ENCODE data around the gene LRRTM2. TPM values are rescaled to one million over a fixed set of nuclear protein-coding genes. Genes with fewer than 3 reads are reported as not detected.

LRRTM2 gene
- total RNA-seq, 4 donors from 2014 or later: 0.05 to 0.49 (median 0.24) TPM

DNA sequence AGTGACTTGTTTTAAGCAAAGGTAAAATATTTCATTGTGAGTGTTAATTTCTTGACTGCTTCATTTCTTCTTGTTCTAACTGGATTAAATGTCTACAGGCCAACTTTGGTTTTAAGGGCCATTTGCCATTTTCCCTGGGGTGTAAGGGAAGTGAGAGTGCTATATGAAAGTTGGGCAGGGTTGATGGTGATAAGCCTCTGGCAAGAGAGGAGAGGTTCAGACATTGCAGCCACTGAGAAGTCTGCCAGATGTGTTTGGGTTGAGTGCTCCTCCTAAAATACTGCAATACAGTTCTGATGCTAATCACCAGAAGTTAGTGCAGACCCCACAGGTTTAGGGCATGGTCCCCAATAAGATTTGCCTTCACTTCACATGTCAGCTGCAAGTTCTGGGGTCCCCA is 14.9 kb upstream of the LRRTM2 start:
- no peaks in the 10 kb centered on the region for H3K27me3 ChIP-seq
- DNase-seq (no peak), ATAC-seq (no peak)
- in situ Hi-C loops (cut with MboI; ENCODE audit: low sequenced_read_pairs in 4 of 4): no loop called here
- H3K4me1 ChIP-seq: no peaks in the 10 kb centered on the region
- no peaks in the 10 kb centered on the region for H3K9me3 ChIP-seq
- H3K36me3 ChIP-seq: peaks cover 0 to 30% of the 10 kb centered on the region in 2 donors
- no peak for TF ChIP-seq POLR2A (IDR thresholded peaks at IDR 0.05)
- TF ChIP-seq, protein P1, sequence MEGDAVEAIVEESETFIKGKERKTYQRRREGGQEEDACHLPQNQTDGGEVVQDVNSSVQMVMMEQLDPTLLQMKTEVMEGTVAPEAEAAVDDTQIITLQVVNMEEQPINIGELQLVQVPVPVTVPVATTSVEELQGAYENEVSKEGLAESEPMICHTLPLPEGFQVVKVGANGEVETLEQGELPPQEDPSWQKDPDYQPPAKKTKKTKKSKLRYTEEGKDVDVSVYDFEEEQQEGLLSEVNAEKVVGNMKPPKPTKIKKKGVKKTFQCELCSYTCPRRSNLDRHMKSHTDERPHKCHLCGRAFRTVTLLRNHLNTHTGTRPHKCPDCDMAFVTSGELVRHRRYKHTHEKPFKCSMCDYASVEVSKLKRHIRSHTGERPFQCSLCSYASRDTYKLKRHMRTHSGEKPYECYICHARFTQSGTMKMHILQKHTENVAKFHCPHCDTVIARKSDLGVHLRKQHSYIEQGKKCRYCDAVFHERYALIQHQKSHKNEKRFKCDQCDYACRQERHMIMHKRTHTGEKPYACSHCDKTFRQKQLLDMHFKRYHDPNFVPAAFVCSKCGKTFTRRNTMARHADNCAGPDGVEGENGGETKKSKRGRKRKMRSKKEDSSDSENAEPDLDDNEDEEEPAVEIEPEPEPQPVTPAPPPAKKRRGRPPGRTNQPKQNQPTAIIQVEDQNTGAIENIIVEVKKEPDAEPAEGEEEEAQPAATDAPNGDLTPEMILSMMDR (IDR thresholded peaks at IDR 0.05 in 4 of 5, conservative IDR thresholded peaks at IDR 0.05 in 1 of 5): no peak
- no peak overlapping the region for H3K4me3 ChIP-seq
- intact Hi-C loops (cut with DNase I; ENCODE audit: low total_unique reads): no loop called here
- no peak overlapping the region for H3K27ac ChIP-seq

DNA sequence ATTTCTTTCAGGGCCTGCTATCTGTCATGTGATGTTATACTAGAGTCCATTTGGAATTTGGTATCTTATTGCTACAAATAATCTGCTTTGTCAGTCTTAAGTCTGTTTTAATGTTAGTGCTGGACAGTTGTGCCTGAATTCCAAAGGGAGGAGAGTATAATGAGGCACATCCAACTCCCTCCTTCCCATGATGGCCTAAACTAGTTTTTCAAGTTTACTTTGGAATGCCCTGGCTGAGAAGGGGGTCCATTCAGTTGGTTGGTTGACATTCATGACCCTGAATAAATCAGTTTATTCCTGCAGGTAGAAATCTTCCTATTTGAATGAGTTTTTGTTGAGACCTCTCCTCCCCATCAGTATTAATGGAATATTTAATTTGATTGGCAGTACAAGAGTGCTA is 9.4 kb upstream of the LRRTM2 start:
- no peak for TF ChIP-seq POLR2A (IDR thresholded peaks at IDR 0.05)
- TF ChIP-seq, protein P1 (IDR thresholded peaks at IDR 0.05 in 4 of 5, conservative IDR thresholded peaks at IDR 0.05 in 1 of 5): no peak
- DNase-seq: no peak
- no peak overlapping the region for H3K4me3 ChIP-seq
- H3K27me3 ChIP-seq: no peaks in the 10 kb centered on the region
- no peak overlapping the region for H3K27ac ChIP-seq
- no peaks in the 10 kb centered on the region for H3K9me3 ChIP-seq
- peaks cover 0 to 20% of the 10 kb centered on the region in 2 donors for H3K36me3 ChIP-seq
- in situ Hi-C loops (cut with MboI; ENCODE audit: low sequenced_read_pairs in 4 of 4): no loop called here
- H3K4me1 ChIP-seq: no peaks in the 10 kb centered on the region
- ATAC-seq: no peak
- intact Hi-C loops (cut with DNase I; ENCODE audit: low total_unique reads): no loop called here

DNA sequence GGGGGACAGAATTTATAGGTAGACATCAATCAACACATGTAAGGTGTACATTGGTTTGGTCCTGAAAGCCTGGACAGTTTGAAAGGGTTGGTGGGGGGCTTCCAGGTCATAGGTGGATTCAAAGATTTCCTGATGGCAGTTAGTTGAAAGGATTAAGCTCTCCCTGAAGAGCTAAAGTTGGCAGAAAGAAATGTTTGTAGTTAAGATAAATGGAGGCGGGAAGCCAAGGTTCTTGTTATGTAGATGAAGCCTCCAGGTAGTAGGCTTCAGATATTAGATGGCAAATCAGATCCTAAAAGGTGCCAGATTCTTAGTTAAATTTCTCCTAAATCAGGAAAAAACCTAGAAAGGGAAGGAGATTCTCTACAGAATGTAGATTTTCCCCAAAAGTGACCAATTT is 9.0 kb upstream of the LRRTM2 start:
- DNase-seq (no peak), ATAC-seq (no peak)
- in situ Hi-C loops (cut with MboI; ENCODE audit: low sequenced_read_pairs in 4 of 4): no loop called here
- TF ChIP-seq POLR2A (IDR thresholded peaks at IDR 0.05): no peak
- TF ChIP-seq, protein P1 (IDR thresholded peaks at IDR 0.05 in 4 of 5, conservative IDR thresholded peaks at IDR 0.05 in 1 of 5): no peak
- no peaks in the 10 kb centered on the region for H3K27me3 ChIP-seq
- H3K9me3 ChIP-seq: no peaks in the 10 kb centered on the region
- no peak overlapping the region for H3K27ac ChIP-seq
- peaks cover 0 to 17% of the 10 kb centered on the region in 2 donors for H3K36me3 ChIP-seq
- H3K4me3 ChIP-seq: no peak overlapping the region
- H3K4me1 ChIP-seq: peaks cover 0 to 4% of the 10 kb centered on the region in 2 donors
- intact Hi-C loops (cut with DNase I; ENCODE audit: low total_unique reads): no loop called here

DNA sequence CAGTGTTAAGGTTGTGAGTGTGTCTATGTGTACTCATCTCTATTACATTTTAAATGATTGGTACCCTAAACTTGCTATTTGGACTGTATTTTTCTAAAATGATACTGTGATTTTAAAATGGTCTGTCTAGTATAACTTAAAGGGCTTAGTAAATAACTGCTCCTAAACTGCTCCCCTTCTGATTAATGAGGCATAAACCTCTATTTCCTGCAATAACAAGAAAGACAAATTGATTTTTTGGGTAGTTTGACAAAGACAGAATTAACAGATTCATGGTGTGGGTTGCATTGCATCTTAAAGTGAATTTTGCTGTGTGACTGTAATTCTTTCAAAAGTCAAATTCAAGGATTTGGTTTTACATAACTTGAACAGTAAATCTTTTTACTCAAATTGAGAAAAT is 8.1 kb upstream of the LRRTM2 start:
- TF ChIP-seq POLR2A (IDR thresholded peaks at IDR 0.05): no peak
- TF ChIP-seq, protein P1 (IDR thresholded peaks at IDR 0.05 in 4 of 5, conservative IDR thresholded peaks at IDR 0.05 in 1 of 5): no peak
- peaks cover 6 to 9% of the 10 kb centered on the region in 2 donors for H3K4me1 ChIP-seq
- no peak overlapping the region for H3K4me3 ChIP-seq
- no peak overlapping the region for H3K27ac ChIP-seq
- H3K27me3 ChIP-seq: no peaks in the 10 kb centered on the region
- intact Hi-C loops (cut with DNase I; ENCODE audit: low total_unique reads) (no loop called here), in situ Hi-C loops (cut with MboI; ENCODE audit: low sequenced_read_pairs in 4 of 4) (no loop called here)
- ATAC-seq (no peak), DNase-seq (no peak)
- H3K36me3 ChIP-seq: peaks cover 0 to 13% of the 10 kb centered on the region in 2 donors
- H3K9me3 ChIP-seq: no peaks in the 10 kb centered on the region

All from gastrocnemius medialis (tissue), 4 donors.